Renal cortex interstitium (tissue), 11 donors: Measurements from ENCODE around the gene MMEL1. TPM values are rescaled to one million over a fixed set of nuclear protein-coding genes. Genes with fewer than 3 reads are reported as not detected.
A peak's percentile ranks its signal among the peaks of the same experiment; 100 is the strongest.
"Not testable (repeated sequence)": the region's sequence is repeated elsewhere in the genome, so short reads cannot be mapped to it uniquely, and the experiment has no call there.

Experiments
- DNase-seq, 11 donors: peaks; one replicate each; pipeline ENCODE4 v3.0.0-alpha.2; 2013; ENCODE audit warnings: low read depth in 9 of 11, low spot score in 4 of 11; ENCODE audit errors: extremely low read depth in 1 of 11
- polyA plus RNA-seq, 3 donors: library from polyadenylated mRNA; unstranded; fragments of 120-200 nt; gene quantifications; one replicate each; pipeline ENCODE4 v1.2.1, GENCODE V29; 2013; ENCODE audit not compliant: insufficient read length in 3 of 3

The MMEL1 gene
- polyA plus RNA-seq, 3 donors = 1.9 to 2.9 (median 2.8) TPM

DNA sequence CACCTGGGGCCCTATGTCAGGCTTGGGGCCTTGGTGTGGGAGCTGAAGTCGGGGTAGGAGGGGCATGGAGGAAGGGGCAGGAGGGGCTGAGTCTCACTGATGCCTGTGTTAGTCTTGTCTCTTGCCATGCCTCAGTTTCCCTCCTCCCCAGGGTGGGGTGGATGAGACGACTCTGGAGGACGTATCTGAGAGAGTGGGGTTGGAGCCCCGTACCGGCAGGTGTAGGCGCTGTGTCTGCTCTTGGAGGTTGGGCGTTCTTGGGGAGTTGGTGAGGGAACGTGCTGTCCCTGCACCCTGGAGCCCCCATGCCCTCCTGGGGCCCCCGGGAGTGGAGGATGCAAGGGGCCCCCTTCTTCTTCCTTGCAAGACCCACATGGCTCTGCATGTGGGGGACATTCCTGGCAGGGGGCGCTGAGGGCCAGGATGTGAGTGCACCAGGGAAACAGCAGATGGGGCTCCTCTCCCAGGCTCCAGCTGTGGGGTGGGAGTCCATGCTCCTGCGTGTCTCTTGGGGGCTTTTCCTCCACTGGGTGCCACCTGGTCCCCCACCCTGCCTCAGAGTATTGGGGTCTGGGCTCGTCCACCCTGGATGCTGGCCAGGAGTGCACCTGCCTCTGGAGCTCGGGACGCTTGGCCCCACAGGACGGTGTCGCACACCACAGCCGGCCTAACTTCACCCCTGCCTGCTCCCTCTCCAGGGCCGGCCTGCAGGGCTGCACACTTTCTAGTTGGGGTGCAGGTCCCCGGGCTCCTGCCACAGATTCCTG lies 78.0 kb downstream of the MMEL1 start:
- no peak for DNase-seq

DNA sequence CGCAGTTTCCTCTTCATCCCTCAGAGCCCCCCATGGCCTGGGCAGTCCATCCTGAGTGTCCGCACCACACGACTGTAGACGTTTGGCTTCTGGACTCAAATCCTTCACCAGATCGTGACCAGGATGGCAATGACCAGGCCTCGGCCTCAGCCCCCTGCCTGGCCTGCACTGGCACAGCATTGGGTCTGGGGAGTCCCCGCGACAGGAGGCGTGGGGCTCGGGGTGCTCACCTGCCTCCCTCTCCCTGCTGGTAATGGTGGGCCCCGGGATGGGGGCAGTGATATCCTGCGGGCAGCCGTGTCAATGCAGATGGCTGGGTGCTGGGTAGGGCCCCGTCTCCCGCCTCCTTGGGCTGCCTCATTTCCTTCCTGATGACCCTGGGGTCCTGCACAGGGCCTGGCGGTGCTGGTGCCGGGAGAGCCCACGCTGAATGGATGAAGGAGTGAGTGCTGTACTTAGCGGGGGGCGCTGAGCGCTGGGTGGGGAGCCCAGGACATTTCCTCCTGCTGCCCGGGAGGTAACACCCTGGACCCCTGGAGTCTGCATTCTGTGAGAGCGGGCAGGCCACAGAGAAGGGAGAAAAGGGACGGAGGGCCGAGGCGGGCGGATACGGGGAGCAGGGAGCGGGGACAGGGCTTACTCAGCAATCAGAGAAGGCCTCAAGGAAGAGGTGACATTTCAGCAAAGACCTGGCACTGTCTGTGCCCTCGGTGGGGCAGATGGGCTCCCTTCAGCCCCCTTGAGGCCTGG lies 78.8 kb downstream of the MMEL1 start:
- DNase-seq = no peak

DNA sequence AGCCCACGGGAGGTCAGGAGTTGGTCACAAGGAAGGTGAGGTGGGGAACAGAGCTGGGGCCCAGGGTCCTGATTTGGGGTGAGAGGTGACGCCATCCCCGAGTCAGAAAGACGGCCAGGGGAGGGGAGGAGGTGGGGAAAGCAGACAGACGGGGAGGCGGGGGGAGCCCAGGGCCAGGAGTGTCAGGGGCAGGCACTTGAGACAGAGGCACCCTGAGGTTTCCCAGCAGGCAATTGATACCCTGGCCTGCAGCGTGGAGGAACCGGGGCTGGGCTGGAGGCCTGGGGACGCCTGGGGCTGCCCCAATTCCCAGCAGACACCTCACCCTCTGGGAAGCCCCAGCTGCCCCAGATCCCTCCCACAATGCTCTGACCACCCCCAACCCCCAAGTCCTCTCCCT lies 79.7 kb downstream of the MMEL1 start:
- DNase-seq = not testable (repeated sequence)

DNA sequence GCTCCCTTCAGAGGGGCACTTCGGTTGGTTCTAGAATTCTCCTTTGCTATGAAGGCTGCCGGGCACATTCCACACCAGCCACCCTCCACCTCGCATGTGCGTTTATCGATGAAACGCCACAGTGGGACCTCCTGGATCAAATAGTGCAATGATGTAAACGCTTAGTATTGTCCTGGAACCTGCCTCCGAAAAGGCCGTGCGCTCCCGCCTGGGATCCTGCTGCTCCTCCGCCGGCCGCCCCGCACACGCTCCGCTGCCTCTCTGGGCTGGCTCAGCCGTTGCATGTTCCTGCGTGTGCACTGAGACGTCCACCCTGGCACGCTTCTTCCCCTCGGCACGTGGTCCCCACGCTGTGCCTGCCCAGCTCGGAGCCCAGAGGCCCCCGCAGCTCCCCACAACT lies 80.6 kb downstream of the MMEL1 start:
- DNase-seq = no peak

DNA sequence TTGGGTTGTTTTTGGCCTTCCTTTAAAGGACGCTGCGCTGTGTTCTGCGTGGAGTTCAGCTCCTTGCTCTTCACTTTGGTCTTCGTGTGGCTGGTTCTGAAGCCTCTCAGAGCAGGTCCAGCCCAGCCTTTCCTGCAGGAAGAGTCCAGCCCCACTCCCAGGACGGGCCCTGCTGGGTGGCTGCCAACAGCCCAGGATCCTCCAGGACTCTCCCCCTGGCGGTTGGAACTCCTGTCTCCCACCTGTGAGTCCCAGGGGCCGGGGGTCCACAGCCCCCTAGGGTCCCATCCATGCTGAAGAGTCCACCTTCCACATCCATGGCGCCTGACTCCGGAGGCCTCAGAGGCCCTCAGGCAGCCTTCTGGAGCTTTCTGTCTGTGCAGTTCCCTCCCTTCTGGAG lies 81.3 kb downstream of the MMEL1 start:
- not testable (repeated sequence) for DNase-seq

DNA sequence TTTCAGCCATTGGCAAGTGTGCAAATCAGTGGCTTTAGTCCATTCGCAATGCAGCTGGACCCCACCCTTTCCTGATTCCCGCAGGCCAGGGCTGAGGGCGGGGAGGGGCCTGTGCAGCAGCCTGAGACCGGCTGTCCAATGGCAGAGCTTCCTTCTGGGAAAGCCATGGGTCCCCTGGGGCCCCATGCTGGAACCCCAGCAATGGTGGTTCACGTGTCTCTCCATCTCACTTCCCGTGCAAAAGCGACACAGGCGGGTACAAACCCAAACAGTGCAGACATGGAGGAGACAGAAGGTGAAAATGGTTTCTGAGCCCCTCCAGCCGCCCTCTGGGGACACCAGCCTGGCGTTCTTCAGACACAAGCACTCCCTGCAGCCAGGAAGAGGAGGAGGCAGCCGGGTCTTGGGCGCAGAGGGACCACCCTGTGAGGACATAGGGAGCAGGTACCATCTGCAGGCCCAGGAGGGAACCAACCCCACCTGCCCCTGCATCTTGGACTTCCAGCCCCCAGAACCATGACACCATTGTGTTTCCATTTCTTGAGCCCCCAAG lies 82.4 kb downstream of the MMEL1 start:
- not testable (repeated sequence) for DNase-seq

DNA sequence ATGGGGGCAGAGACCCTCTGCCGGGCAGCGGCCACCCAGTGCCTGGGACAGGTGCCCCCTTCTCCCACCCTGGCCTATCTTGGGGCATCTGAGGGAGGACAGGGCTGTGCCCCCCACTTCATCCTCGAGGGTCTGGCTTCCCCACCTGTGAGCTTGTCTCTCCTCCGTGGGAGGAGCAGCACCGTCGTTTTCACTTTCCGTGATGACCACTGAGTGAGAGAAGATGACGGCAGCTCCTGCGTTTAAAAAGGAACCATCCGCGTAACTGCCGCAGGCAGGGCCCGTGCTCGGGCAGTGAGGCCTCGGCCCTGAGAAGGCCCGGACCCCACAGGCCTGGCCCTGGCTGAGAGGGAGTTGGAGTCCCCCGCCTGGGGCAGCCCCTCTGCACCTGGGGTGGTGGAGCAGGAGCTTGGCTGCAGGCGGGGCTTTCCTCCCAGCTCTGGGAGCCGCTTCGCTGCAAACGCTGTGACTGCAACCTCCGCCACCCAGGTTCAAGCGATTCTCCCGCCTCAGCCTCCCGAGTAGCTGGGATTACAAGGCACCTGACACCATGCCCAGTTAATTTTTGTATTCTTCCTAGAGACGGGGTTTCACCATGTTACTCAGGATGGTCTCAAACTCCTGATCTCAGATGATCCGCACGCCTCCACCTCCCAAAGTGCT lies 83.3 kb downstream of the MMEL1 start:
- DNase-seq = not testable (repeated sequence)

DNA sequence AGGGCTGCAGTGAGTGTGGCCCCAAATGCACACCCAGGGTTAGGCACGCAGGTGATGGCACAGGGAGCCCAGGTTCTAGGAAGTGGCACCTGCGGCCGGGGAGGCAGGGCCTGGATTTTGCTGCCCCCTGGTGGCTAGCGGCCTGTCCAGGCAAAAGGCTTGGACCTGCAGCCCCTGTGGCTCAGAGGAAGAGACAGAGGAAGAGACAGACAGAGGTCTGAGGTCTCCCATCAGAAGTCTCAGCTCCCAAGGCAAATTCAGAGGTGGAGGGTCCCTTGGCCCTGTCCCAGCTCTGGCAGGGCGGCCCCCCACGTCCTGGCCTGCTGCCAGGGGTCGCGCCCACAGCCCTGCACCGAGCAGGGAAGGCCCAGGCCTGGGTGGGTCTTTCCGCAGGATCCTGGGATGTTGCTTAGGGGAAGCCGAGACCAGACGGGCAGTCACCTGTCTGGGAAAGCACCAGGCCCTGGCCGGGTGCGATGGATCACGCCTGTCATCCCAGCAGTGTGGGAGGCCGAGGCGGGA lies 84.7 kb downstream of the MMEL1 start:
- DNase-seq = peak in 4 of 11 donors; percentile 70 to 75 (median 72)

DNA sequence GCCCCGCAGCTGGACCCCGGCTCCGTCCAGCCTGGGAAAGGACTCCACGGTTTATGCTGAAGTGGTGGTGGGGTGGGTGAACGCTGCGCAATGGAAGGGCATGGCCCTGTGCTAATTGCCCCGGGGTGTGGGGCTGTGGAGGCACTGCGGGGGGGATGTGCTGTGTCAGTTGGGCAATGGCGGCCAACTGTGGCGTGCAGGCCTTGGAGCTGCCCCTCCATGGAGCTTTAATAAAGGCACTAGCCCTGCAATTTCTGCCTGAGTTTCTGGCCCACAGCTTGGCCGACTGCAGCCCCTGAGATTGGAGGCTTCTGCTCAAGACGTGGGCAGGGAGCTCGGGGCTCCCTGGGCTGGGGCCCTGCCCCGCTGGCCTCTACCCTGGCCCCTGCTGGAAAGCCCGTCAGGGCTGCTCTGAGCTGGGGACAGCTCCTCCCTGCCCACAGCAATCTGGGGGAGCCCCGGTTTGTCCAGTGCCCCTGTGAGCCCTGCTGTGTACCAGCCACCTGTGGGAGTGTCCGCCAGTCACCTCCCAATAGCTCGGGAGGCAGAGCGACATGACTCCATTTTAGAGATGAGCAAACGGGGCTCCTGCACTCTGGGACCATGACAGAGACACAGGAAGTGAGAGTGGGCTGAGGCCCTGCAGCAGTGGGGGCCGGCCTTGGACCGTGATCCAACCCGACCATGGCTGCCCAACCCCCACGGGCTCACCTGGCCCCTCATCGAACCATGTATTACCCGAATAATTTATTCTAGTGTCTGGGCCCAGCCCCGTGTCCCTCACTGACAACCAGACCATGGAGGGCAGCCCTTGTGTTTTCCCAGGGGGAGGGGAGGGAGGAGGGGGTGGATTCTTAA lies 85.4 kb downstream of the MMEL1 start:
- DNase-seq = no peak

DNA sequence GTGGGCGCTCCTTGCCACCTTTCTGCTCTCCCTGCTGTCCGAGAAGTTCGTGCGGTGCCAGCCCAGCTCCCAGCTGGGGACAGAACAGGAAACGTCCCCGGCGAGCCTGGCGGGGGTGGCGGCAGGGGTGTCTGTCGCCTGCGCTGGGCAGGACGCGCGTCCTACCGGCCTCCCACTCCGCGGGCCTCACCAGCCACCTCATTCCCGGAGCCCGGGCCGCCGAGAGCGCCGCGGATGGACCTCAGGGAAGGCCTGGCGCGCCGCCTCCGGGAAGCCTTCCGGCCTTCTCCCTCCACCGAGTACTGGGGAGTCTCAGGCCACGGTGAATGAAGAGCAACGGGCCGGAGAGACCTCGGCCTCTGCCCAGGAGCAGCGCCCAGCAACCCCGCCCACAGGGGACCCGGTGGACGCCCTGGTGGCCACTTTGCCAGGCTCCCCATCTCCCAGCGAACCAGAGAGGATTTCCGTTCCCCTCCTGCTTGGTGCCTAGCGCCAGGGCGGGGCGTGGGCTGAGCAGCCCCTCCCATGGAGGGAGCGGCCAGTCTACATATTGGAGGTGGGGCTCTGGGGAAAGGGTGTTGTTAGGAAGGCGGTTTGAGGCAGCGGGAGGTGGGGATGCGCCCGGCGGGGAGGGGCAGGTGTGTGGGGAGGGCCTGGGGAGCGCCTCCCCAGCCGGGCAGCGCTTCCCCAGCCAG lies 86.2 kb downstream of the MMEL1 start:
- peak in 1 of 11 donors; percentile 70 for DNase-seq

DNA sequence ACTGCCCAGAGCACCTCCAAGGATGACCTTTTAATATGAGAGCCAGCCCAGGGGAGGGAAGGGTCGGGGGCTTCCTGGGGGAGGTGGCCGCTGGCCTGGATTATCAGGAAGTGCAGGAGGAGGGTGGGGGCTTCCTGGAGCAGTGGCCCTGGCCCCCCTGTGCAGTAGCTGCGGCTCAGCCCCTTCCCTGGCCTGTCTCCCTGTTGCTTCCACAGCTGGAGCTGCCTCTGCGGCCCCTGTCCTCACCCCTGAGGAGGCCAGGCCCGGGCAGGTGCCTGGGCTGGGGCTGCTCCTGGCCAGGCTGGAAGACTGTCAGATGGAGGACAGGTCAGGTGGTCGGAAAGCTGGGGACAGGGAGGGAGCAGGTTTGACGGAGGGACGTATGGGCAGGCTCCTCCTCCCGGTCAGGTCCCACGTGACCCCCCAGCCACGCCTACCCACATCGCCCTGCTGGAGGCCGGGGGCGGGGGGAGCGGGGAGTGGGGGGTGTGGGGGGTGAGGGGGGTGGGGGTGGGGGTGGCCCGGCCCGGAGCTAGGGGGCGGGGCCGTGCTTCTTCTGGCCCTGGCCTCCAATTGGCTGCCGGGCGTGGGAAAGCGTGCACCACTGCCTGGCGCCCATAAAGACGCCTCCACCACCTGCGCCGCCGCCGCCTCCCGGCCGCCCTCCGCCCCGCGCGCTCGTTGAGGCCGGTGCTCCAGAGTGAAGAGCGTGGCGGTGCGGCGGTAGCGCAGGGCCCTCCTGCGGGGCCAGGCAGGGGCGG lies 86.9 kb downstream of the MMEL1 start:
- DNase-seq = peak in 6 of 11 donors; percentile 71 to 86 (median 76)

DNA sequence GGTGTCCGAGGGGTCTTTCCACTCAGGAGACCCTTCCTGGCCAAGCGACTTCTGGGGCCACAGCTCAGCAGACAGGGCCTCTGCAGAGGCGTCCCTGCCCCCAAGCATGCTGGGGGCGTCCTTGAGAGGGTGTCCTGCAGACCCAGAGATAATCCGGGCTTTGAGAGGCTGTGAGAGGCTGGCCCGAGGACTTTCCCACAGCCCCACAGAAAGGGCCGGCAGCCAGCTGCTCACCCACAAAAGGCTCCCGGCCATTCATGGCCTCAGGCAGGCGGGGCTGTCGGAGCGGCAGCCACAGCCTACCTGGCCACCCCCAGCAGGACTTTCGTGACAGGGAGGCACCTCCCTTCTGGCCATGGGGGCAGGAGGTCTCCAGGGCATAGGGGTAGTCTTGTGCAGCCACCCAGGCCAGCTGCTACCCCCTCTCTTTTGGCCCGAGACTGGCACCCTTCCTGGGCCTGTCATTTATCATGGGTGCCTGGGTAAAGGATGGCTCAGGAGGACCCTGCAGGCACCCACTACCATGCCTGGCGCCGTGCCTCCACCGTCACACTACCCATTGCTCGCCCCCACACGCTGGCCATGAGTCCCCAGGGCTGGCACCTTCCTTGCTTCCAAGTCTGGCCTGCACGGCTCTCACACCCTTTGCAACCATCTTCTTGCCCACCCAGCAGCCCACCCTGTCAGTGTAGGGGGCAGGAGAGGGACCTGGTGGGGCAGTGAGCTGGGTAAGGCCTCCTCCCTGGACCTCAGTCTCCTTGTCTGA lies 87.8 kb downstream of the MMEL1 start:
- no peak for DNase-seq

DNA sequence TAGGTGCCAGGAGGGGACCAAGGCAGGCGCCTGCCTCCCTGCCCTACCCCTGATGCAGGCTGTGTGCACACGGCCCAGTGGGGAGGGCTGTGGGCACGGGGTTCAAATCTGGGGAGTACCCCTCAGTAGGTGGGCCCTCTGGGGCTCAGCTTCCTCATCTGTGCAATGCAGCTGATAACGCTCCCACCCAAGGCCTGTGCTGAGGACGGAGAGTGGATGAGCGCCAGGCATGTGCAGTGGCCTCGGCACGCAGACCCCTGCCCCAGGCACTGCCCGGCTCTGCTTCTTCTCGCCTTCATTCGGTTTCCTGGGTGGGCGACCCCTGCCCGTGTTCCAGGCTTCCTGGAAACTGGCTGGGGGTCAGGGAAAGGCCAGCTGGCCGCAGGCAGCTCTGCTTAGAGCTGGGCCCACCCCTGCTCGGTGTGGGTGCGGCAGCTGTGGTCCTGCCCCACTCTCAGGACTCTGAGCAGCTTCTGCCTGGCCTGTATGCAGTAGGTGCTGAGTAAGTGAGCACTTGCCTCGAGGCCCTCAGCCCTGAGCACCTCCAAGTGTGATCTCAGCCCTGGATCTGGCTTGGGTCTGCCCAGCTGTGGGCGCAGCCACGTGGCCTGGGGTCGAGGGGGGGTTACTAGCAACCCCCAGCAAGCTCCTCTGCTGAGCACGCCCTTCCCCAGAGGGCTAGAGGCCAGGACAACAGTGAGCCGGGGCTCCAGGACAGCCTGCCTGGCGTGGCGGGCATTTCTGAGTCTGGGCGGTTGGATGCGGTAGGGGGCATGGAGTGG lies 88.5 kb downstream of the MMEL1 start:
- no peak for DNase-seq

DNA sequence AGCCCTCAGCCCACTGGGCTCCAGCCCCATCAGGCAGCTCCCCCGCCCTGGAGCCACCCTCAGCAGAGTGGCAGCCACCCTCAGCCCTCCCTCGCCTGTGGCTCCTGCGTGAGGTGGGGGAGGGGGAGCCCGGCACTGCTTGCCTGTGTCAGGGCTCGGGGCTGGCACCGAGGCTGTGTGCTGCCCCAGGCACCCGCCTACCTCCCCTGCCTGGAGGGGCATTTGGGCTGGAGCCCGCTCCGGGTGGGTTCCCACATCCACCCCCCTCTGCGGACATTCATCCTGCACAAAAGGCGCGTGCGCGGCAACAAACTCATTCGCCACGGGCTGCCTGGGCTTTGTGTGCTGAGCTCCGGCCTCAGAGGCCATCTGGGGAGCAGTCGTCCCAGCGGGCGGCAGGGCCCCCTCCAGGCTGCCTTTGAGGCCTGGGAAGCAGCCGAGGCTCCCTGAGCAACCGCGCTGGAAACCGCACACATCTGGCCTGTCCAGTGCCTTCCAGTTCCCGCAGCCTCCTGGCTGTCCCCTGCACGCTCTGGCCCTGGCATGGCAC lies 89.2 kb downstream of the MMEL1 start:
- no peak for DNase-seq

DNA sequence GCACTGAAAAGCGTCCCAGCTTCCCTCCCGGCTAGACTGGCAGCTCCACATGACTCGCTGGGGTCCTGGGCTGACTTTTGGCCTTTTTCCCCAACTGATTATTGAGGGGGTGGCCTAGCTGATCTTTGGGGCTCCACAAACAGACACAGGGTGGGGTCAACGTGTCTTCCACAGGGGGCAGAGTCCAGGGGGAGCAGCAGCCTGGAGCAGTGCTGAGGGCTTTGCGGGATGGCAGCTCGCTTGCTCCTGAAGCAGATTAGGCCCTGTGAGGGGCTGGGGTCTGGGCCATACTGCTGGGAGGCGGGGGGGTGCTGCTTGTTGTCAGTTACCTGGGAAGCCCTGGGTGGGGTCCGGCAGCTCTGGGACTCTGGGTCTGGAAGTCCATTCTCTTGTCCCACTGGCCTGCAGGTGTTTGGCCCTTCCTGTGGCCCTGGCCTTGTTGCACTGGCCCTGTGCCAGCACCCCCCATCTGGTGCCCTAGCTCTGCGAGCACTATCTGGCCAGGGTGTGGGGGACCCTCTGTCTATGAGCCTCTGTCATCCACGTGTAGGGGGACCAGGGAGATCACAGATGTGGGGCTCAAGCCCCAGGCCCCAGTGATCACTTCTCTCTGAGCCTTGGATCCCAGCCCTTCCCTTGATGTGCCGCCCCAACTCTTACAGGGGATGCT lies 90.4 kb downstream of the MMEL1 start:
- no peak for DNase-seq
